ENCODE measurements around the gene SFMBT1.
"Not testable (repeated sequence)": the region's sequence is repeated elsewhere in the genome, so short reads cannot be mapped to it uniquely, and the experiment has no call there.

The SFMBT1 gene

GRCh38 chr3:53035018-53035417, 10.9 kb downstream of the SFMBT1 start:
- H3K36me3 ChIP-seq (ENCODE audit: control insufficient read depth in 1 of 2, insufficient read depth in 2 of 2, low read depth in 1 of 2, low read length in 2 of 2); H3K9ac ChIP-seq (ENCODE audit: low read length); H4K8ac ChIP-seq (ENCODE audit: low read length); DNase-seq; H3K4ac ChIP-seq (ENCODE audit: low read depth in 1 of 2, low read length in 2 of 2); H3K4me3 ChIP-seq (ENCODE audit: insufficient read depth in 1 of 2, low read depth in 1 of 2, low read length in 2 of 2); H3K4me2 ChIP-seq (ENCODE audit: low read length, poor library complexity, severe bottlenecking); H2BK120ac ChIP-seq (ENCODE audit: low read depth, low read length); H3K14ac ChIP-seq (ENCODE audit: low read length in 2 of 2); H2BK12ac ChIP-seq (ENCODE audit: low read length in 2 of 2); H2BK5ac ChIP-seq (ENCODE audit: low read depth, low read length, poor library complexity, severe bottlenecking); H3K4me1 ChIP-seq (ENCODE audit: control insufficient read depth, insufficient read depth, low read depth, low read length); H4K91ac ChIP-seq (ENCODE audit: low read length); H3K27me3 ChIP-seq (ENCODE audit: control insufficient read depth in 1 of 2, insufficient read depth in 1 of 2, low read length in 2 of 2); H2AFZ ChIP-seq (ENCODE audit: low read depth, low read length); H2BK15ac ChIP-seq (ENCODE audit: low read depth, poor library complexity, severe bottlenecking); H2AK5ac ChIP-seq (ENCODE audit: low read length, severe bottlenecking); H3K27ac ChIP-seq (ENCODE audit: low read length, poor library complexity, severe bottlenecking); H3K9me3 ChIP-seq (ENCODE audit: control insufficient read depth, low read length); H3K23ac ChIP-seq (ENCODE audit: low read length in 2 of 2); H3K18ac ChIP-seq (ENCODE audit: low read depth in 1 of 2, low read length in 2 of 2): not testable (repeated sequence)
- H3K79me1 ChIP-seq (replicated peaks; ENCODE audit: low read length, poor library complexity, severe bottlenecking): peaks cover 15% of the 10 kb centered on the region
- 98% methylated on average over 5 of the region's 5 CpGs for WGBS

DNA sequence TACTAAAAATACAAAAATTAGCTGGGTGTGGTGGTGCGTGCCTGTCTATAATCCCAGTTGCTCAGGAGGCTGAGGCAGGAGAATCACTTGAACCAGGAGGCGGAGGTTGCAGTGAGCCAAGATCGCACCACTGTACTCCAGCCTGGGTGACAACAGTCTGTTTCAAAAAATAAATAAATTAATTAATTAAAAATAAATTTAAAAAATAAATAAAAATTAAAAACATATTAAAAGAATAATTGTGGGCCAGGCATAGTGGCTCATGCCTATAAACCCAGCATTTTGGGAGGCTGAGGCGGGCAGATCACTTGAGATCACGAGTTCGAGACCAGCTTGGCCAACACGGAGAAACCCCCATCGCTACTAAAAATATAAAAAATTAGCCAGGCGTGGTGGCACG, 11.5 kb downstream of the SFMBT1 start:
- H3K14ac ChIP-seq (ENCODE audit: low read length in 2 of 2); H2BK15ac ChIP-seq (ENCODE audit: low read depth, poor library complexity, severe bottlenecking); H3K23ac ChIP-seq (ENCODE audit: low read length in 2 of 2); H2BK5ac ChIP-seq (ENCODE audit: low read depth, low read length, poor library complexity, severe bottlenecking); H3K27ac ChIP-seq (ENCODE audit: low read length, poor library complexity, severe bottlenecking); H2BK12ac ChIP-seq (ENCODE audit: low read length in 2 of 2); H3K27me3 ChIP-seq (ENCODE audit: control insufficient read depth in 1 of 2, insufficient read depth in 1 of 2, low read length in 2 of 2); H3K4ac ChIP-seq (ENCODE audit: low read depth in 1 of 2, low read length in 2 of 2); H4K91ac ChIP-seq (ENCODE audit: low read length); H2AK5ac ChIP-seq (ENCODE audit: low read length, severe bottlenecking); H2BK120ac ChIP-seq (ENCODE audit: low read depth, low read length); H3K4me1 ChIP-seq (ENCODE audit: control insufficient read depth, insufficient read depth, low read depth, low read length); H3K18ac ChIP-seq (ENCODE audit: low read depth in 1 of 2, low read length in 2 of 2); H3K9me3 ChIP-seq (ENCODE audit: control insufficient read depth, low read length); H3K36me3 ChIP-seq (ENCODE audit: control insufficient read depth in 1 of 2, insufficient read depth in 2 of 2, low read depth in 1 of 2, low read length in 2 of 2); DNase-seq; H4K8ac ChIP-seq (ENCODE audit: low read length); H3K9ac ChIP-seq (ENCODE audit: low read length); H3K4me2 ChIP-seq (ENCODE audit: low read length, poor library complexity, severe bottlenecking); H2AFZ ChIP-seq (ENCODE audit: low read depth, low read length); H3K4me3 ChIP-seq (ENCODE audit: insufficient read depth in 1 of 2, low read depth in 1 of 2, low read length in 2 of 2): not testable (repeated sequence)
- 98% methylated on average over 7 of the region's 10 CpGs for WGBS
- H3K79me1 ChIP-seq (replicated peaks; ENCODE audit: low read length, poor library complexity, severe bottlenecking): peaks cover 15% of the 10 kb centered on the region

DNA sequence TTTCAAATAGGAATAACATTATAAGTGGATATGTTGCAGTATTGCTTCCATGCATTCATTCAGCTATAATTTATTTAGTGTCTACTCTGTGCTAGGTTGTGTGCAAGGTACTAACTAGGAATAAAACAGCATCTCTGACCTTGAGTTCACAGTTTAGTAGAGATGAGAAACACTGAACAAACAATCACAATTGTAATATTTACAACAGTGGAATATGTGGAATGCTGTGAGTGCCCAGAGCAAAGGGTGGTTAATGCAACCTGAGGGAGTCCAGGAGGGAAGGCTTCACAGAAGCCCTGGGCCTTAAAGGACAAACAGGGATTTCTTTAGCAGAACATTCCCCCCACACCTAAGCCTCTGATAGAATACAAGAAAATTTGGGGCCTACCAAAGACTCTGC, 13.3 kb downstream of the SFMBT1 start:
- Histone ChIP-seq H3K23ac (ENCODE audit: low read length in 2 of 2) (no peak overlapping the region), H3K4me1 (ENCODE audit: control insufficient read depth, insufficient read depth, low read depth, low read length) (no peaks in the 10 kb centered on the region), H2AK5ac (ENCODE audit: low read length, severe bottlenecking) (no peak overlapping the region), H2BK15ac (ENCODE audit: low read depth, poor library complexity, severe bottlenecking) (no peak overlapping the region), H3K4me2 (ENCODE audit: low read length, poor library complexity, severe bottlenecking) (no peak overlapping the region), H2BK5ac (ENCODE audit: low read depth, low read length, poor library complexity, severe bottlenecking) (no peak overlapping the region), H2BK12ac (ENCODE audit: low read length in 2 of 2) (no peak overlapping the region), H3K79me1 (replicated peaks; ENCODE audit: low read length, poor library complexity, severe bottlenecking) (peaks cover 9% of the 10 kb centered on the region), H4K8ac (ENCODE audit: low read length) (no peak overlapping the region), H3K27ac (ENCODE audit: low read length, poor library complexity, severe bottlenecking) (no peak overlapping the region), H3K4me3 (ENCODE audit: insufficient read depth in 1 of 2, low read depth in 1 of 2, low read length in 2 of 2) (no peak overlapping the region), H2BK120ac (ENCODE audit: low read depth, low read length) (no peak overlapping the region), H3K14ac (ENCODE audit: low read length in 2 of 2) (no peak overlapping the region), H3K9me3 (ENCODE audit: control insufficient read depth, low read length) (no peaks in the 10 kb centered on the region), H3K9ac (ENCODE audit: low read length) (no peak overlapping the region), H3K18ac (ENCODE audit: low read depth in 1 of 2, low read length in 2 of 2) (no peak overlapping the region), H4K91ac (ENCODE audit: low read length) (no peak overlapping the region), H3K4ac (ENCODE audit: low read depth in 1 of 2, low read length in 2 of 2) (no peak overlapping the region), H2AFZ (ENCODE audit: low read depth, low read length) (no peak overlapping the region), H3K27me3 (ENCODE audit: control insufficient read depth in 1 of 2, insufficient read depth in 1 of 2, low read length in 2 of 2) (no peaks in the 10 kb centered on the region), H3K36me3 (ENCODE audit: control insufficient read depth in 1 of 2, insufficient read depth in 2 of 2, low read depth in 1 of 2, low read length in 2 of 2) (no peaks in the 10 kb centered on the region)
- no peak for DNase-seq

DNA sequence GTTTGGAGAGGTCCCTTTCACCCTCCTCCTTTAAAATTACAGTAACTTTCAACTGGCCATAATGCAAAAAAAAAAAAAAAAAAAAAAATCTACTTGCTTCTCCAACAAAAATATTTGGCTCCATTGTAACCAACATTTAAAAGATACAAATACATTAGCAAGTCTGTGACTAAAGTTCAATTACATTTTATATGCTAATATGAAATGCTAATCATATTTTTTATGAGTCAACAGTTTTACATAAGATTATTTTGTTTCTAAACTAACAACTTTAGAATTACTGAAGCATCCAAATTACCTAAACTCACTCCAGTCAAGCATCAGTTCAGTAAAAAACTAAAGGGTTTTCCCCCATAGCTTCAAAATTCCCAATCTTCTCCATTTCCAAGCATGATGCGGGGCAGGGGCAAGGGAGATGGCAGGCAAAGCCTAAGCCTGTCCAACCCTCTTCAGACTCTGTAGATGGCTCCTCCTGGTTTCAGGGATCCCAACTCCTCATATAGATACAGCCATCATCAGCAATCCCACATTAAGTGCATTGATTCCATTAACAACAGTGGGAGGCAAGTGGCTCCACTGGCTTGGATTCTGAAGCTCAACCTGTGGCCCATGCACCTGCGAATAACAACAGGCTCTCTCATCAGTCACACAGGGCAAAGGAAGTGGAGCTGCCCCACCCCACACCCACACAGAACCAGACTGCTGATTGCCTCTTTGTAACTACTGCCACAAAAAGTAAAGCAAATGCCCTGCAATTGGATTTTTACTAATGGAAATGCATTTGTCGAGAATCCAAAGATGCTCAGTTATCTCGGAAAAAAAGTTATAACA, 15.0 kb downstream of the SFMBT1 start:
- H4K8ac ChIP-seq (ENCODE audit: low read length): no peak overlapping the region
- no peak for DNase-seq
- WGBS: 90% methylated on average over 2 of the region's 4 CpGs
- no peak overlapping the region for H2BK120ac ChIP-seq (ENCODE audit: low read depth, low read length)
- no peak overlapping the region for H3K4me2 ChIP-seq (ENCODE audit: low read length, poor library complexity, severe bottlenecking)
- no peak overlapping the region for H2BK15ac ChIP-seq (ENCODE audit: low read depth, poor library complexity, severe bottlenecking)
- H2AK5ac ChIP-seq (ENCODE audit: low read length, severe bottlenecking): no peak overlapping the region
- no peaks in the 10 kb centered on the region for H3K36me3 ChIP-seq (ENCODE audit: control insufficient read depth in 1 of 2, insufficient read depth in 2 of 2, low read depth in 1 of 2, low read length in 2 of 2)
- no peaks in the 10 kb centered on the region for H3K27me3 ChIP-seq (ENCODE audit: control insufficient read depth in 1 of 2, insufficient read depth in 1 of 2, low read length in 2 of 2)
- H3K27ac ChIP-seq (ENCODE audit: low read length, poor library complexity, severe bottlenecking): no peak overlapping the region
- no peaks in the 10 kb centered on the region for H3K9me3 ChIP-seq (ENCODE audit: control insufficient read depth, low read length)
- H2BK5ac ChIP-seq (ENCODE audit: low read depth, low read length, poor library complexity, severe bottlenecking): no peak overlapping the region
- no peak overlapping the region for H2BK12ac ChIP-seq (ENCODE audit: low read length in 2 of 2)
- no peak overlapping the region for H3K23ac ChIP-seq (ENCODE audit: low read length in 2 of 2)
- H3K14ac ChIP-seq (ENCODE audit: low read length in 2 of 2): no peak overlapping the region
- peaks cover 3% of the 10 kb centered on the region for H3K79me1 ChIP-seq (replicated peaks; ENCODE audit: low read length, poor library complexity, severe bottlenecking)
- no peak overlapping the region for H4K91ac ChIP-seq (ENCODE audit: low read length)
- no peak overlapping the region for H3K18ac ChIP-seq (ENCODE audit: low read depth in 1 of 2, low read length in 2 of 2)
- H3K4me3 ChIP-seq (ENCODE audit: insufficient read depth in 1 of 2, low read depth in 1 of 2, low read length in 2 of 2): no peak overlapping the region
- no peak overlapping the region for H2AFZ ChIP-seq (ENCODE audit: low read depth, low read length)
- no peak overlapping the region for H3K4ac ChIP-seq (ENCODE audit: low read depth in 1 of 2, low read length in 2 of 2)
- H3K4me1 ChIP-seq (ENCODE audit: control insufficient read depth, insufficient read depth, low read depth, low read length): no peaks in the 10 kb centered on the region
- H3K9ac ChIP-seq (ENCODE audit: low read length): no peak overlapping the region

Data from mesenchymal stem cell (in vitro differentiated cells and primary cell).